Panc1 (cell line): ENCODE results near the gene PCGF1.

Source experiments
- CTCF ChIP-seq: fragments of 450-650 bp; IDR thresholded peaks from 2 replicates; pipeline ENCODE4 v1.5.1; 2017; ENCODE audit warnings: mild to moderate bottlenecking
- POLR2AphosphoS5 ChIP-seq: IDR thresholded peaks from 2 replicates; pipeline ENCODE4 v1.6.1; 2012; ENCODE audit warnings: mild to moderate bottlenecking, low read depth, low read length, moderate library complexity
- REST ChIP-seq, 2 experiments: IDR thresholded peaks; 2 replicates each; pipeline ENCODE4 v1.6.1; 2011 to 2012; ENCODE audit warnings: low read depth in 2 of 2, control low read depth in 1 of 2, low read length in 1 of 2, mild to moderate bottlenecking in 1 of 2, moderate library complexity in 1 of 2; ENCODE audit not compliant: insufficient read depth in 1 of 2
- SIN3A ChIP-seq: IDR thresholded peaks from 2 replicates; pipeline ENCODE4 v1.6.1; 2012; ENCODE audit warnings: low read depth, mild to moderate bottlenecking, low read length, moderate library complexity, borderline replicate concordance; ENCODE audit not compliant: insufficient read depth
- TCF7L2 ChIP-seq: IDR thresholded peaks from 2 replicates; pipeline ENCODE4 v1.6.1; 2011; ENCODE audit warnings: mild to moderate bottlenecking, low read depth, low read length, inconsistent platforms

GRCh38 chr2:74522516-74522915 lies 15.0 kb upstream of the PCGF1 start:
- no peak for TF ChIP-seq CTCF
- TF ChIP-seq REST (IDR thresholded peaks at IDR 0.05; ENCODE audit: insufficient read depth in 1 of 2, low read depth in 2 of 2, low read length in 1 of 2): no peak
- TF ChIP-seq TCF7L2: no peak
- TF ChIP-seq SIN3A: no peak
- TF ChIP-seq POLR2AphosphoS5: no peak
